Myocyte (in vitro differentiated cells): Measurements from ENCODE around the gene BSND. TPM values are rescaled to one million over a fixed set of nuclear protein-coding genes. Genes with fewer than 3 reads are reported as not detected.
"Not testable (repeated sequence)": the region's sequence is repeated elsewhere in the genome, so short reads cannot be mapped to it uniquely, and the experiment has no call there.

Source experiments
- DNase-seq: peaks from one replicate; pipeline ENCODE4 v3.0.0-alpha.2; 2012; ENCODE audit warnings: low read depth
- polyA plus RNA-seq: library from polyadenylated mRNA; unstranded; fragments of >200 nt; gene quantifications from one replicate; pipeline ENCODE4 v1.2.1, GENCODE V29; 2012; ENCODE audit warnings: missing spikeins
- total RNA-seq: library from RNA; depleted of rRNA; stranded (reverse); fragments of >200 nt; gene quantifications from 2 replicates; pipeline ENCODE4 v1.2.3, GENCODE V29; 2014

BSND gene
- total RNA-seq: not detected in 2 replicates
- 0.01 TPM for polyA plus RNA-seq

DNA sequence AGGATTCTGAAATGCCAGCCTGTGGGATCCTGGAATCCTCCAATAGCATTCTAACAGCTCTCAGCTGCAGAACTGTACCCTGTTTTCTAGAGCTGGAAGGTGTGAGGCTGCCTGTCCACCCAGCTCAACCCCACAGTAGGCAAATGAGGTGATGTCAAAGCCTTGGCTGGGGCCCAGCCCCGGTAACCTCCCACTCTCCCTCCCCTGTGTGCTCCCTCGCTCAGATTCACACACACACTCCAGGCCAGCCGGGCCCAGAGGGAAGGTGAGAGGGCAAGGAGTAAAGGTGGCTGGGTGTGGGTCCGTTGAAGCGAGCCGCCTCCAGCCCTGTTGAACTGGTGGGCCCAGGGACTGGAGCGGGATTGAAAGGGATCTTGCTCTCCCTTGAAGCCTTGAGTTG lies at the start of gene BSND:
Gene BSND (plus strand): TSS at position 257 of the 400 bp plus-strand sequence. CDS start 254 bp downstream, outside the sequence.
- no peak for DNase-seq

DNA sequence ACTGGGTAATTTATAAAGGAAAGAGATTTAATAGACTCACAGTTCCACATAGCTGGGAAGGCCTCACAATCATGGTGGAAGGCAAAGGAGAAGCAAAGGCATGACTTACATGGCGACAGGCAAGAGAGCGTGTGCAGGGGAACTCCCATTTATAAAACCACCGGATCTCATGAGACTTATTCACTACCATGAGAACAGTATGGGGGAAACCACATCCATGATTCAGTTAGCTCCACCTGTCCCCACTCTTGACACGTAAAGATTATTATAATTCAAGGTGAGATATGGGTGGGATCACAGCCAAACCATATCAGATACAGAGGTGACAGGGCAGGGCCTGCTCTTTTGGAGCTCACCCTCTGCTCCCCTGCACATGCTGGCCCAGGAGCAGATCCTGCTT lies 49.7 kb upstream of the BSND start:
- peak; percentile 26 for DNase-seq

DNA sequence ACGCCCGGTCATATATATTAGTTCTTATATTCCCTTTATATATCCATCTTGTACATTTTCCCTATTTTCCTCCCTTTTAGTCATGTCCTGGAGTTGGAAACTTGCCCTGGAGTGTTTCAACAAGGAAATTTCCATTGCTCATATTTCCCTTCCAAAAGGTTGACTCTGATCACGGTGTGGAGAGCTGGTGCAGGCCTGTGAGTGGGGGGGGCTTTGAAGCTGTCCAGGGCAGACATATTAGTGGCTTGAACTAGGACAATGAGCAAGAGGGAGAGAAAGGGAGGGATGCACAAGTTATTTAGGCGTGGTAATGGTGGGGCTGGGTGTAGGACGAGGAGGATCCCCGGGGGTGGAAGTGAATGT lies 48.7 kb upstream of the BSND start:
- DNase-seq: no peak

DNA sequence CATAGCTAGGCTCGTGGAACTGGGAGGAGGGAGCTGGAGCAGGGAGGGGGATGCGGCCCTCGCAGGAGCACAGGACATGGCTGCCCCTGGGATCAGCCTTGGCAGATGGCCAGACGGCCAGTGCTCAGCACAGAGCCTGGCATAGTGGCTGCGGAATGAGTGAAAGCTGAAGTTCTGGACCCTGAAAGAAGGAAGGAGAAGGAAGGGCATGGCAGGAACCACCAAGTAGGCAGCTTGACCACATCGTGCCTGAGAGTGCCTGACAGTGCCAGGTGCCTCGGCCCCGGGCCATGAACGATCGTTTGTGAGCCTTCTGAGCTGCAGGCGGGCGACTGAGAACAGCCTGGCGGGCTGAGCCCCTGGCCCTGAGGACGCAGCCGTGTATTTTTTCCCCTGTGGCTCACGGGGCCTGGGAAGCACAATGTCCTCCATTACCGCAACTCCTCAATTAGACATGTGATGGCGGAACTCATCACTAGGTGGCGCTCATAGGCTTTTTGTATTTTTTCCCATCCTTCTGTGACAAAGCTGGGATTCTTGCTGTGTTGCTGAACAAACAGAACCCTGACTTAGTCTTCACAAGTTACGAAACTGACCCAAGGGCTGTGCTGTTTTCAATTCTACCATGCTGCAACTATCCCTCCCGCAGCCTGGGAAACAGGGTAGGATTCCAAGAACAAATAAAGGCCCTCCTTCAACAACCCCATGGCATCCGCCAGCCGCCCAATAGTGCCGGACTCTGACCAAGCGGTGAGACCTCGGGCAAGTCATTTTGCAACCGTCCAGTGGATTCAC lies 48.2 kb upstream of the BSND start:
- peak; percentile 95 for DNase-seq

DNA sequence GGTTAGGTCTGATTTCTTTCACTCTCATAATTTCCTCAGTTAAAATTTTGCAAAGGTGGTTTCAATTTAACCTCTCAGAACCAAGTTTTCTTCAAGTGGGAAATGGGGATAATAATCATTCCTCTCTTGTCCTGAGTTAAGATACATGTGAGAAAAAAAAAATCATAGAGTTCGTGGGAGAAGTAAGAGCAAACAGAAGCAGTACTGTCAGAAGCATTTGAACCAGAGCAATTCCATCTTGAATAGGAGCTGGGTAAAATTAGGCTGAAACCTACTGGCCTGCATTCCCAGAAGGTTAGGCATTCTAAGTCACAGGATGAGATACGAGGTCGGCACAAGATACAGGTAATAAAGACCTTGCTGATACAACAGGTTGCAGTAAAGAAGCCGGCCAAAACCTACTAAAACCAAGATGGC lies 46.9 kb upstream of the BSND start:
- DNase-seq: no peak

DNA sequence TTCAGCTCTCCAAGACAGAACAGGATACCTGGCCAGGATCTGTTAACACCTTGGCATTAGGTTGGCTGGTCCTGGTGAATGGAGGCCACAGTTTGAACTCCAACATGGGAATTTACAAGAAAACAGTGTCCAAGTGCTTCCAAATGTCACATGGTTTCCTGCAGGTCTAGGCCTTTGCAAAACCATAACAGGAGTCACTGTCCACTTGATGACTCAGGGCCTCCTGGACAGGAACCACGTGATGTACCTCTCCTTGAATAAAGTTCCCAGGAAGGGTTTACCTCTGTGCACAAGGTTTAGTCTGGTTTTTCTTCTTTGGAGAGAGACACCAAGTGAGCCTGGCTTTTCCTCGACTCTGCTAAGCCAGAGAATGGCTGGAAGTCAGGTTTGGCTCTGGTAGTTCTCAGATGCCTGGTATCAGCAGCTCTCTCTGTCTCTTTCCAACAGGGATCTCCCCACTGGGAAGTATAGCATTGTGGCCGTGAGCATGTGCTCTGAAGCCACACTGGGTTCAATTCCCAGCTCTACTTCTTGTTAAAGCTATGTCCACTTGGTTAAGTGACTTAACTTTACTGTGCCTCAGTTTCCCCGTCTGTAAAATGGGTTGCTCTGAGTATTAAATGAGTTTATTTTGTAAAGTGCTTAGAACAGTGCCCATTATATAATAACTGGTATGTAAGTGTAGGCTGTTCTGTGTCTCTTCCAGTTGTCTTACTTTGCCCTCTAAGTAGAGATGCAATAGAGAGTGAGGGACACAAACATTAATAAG lies 45.6 kb upstream of the BSND start:
- DNase-seq: no peak

DNA sequence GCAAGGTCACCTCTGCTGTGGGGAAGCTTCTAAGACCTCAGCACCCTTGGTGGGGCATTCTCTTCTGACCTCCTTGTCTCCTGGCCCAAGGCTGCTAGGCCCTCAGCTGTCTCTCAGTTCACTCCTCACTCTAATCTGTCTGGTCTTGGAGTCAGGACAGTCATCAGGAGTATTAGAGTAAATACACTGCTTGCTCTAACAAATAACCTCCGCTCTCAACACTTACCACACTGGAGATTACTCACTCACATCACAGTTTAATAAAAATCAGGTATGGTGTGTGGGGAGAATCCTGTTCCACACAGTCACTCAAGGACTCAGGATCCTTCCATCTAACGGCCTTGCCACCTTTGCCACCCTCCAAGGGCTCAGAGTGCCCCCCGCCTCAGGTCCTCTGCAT lies 44.9 kb upstream of the BSND start:
- no peak for DNase-seq

DNA sequence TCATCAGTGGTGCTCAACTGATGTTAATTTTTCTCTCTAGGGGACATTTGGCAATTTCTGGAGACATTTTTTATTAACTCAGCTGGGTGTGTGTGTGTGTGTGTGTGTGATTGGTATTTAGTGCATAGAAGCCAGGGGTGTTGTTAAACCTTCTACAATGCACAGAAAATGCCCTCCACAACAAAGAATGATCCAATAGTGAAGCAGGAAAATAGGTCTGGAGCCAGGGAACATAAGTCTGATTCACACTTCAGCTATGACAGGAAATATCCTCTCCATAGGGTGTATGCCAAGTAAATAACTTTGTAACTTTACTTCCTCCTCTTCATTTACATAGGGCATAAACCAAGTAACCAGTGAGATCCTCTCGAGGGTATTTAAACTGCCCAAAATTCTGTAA lies 43.4 kb upstream of the BSND start:
- DNase-seq: no peak

DNA sequence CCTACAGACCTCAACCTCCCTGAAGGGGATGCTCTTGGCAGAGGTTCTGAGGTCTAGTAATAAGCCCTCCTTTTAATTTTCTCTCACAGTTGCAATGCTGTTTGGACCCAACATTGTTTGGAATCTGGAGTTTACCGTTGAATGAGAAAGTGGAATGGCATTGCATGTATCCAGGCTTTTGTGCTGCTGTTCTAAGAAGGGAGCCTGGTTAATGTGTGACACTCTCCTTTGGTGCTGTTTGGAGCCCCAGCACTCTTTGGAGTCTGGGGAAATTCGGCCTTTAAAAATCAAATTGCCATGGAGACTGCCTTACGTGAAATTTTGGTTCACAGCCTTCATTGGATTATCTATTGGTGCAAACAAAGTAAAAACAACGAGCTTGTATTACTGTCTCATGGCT lies 42.0 kb upstream of the BSND start:
- DNase-seq: no peak

DNA sequence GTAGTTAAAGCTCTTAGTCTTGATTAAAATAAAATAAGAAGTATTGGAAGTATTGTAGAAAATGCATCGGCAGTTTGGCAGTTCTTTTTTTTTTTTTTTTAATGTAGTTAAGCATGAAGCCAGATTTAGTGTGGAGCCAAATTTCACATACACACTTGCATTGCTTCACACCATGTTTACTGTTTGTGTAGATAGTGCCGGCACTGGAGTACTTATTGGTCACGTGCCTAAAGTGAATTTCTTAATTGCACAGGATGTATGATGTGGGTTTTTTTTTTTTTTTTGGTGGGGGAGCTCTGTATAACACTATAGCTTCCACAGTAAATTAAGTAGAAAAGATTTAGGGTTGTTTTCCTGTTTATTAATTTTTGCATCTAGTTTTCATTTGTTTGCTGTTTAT lies 39.5 kb upstream of the BSND start:
- no peak for DNase-seq

DNA sequence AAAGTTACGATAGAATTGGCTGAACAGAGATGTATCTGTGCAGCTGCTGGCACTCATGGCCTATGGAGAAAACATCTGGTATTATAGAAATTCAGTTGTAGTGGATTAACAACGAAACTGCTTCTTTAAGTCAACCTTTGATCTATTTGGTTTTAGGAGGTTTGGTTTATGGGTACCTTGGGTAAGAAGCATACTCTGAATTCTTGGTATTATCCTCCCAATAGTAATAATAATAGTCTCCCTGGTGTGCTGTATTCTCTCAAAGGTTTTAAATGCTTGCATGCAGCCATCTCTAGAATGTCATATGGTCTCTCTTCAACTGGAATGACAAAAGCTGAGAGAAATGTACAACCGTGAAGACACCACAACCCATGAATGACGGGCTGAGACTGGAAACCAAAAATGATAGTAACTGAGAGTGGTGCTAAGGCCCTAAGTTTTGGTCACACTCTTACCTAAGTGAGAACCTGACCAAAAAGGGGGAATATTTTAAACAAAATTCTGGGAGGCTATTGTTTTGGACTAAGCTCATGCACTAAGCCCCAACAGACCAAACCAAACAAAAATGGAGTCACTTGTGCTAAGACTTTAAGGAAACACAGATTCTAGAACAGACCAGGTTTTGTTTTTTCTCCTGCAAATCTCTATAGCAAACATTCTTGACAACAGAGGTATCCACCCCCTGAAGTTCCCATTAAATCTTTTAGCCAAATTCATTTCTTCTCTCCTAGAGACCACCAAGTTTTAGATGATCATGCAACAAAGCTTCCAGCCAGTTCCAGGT lies 35.9 kb upstream of the BSND start:
- DNase-seq: no peak

DNA sequence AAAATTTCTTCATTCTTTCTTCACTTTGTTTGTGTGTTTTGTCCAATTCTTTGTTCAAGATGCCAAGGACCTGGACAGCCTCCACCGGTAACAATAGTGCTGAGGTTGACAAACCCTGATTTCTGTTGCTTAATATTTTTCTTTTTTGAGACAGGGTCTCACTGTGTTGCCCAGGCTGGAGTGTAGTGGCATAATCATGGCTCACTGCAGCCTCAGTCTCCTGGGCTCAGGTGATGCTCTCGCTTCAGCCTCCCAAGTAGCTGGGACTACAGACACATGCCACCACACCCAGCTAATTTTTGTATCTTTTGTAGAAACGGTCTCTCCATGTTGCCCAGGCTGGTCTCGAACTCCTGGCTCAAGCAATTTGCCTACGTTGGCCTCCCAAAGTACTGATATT lies 34.9 kb upstream of the BSND start:
- not testable (repeated sequence) for DNase-seq

DNA sequence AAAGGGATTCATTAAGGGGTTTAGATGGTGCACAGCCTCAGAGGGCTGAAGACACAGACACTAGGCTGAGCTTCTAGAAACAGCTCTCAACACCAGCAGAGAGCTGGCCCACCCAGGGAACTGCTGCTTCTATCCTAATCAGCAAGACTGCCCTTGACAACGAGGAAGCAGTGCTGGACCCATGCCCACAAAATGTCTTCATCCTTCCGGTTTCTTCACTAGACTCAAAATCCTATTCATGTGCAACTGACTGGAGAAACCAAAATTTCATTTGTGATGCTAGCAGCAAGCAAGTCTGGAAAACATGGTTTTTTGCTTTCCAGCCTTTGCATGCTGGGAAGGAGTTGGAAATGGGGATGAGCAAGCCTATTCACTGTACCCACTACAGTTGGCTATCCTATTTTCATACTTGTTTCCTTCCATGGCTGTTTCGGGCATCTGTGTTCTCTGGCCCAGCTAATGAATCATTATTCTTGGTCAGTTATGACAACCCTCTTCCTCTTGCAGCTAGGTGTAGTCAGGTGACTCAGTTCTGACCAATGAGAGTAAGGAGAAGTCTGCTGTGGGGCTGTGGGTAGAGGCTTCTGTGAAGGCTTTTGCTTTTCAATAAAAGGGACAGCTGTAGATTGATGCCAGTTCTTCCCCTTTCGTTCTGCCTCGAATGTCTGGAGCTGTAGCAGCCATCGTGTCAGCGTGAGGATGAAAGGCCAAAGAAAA lies 33.0 kb upstream of the BSND start:
- DNase-seq: peak; percentile 89

DNA sequence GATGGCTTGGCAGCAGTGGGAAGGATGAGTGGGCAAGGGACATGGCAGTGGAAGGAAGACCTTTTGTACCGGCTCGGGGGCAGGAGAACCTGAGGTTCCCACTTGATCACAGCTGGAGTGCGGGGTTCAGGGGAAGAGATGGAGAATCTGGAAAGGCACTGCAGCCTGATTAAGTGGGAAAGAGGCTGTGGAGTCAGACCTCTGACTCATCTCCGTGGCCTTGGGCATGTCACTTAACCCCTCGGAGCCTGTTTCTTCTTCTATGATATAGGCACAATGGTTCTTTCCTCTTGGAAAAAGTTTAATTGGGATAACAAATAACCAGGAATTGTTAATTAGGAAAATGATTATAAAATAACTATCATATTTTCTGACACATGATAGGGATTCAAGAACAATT lies 31.4 kb upstream of the BSND start:
- DNase-seq: no peak

DNA sequence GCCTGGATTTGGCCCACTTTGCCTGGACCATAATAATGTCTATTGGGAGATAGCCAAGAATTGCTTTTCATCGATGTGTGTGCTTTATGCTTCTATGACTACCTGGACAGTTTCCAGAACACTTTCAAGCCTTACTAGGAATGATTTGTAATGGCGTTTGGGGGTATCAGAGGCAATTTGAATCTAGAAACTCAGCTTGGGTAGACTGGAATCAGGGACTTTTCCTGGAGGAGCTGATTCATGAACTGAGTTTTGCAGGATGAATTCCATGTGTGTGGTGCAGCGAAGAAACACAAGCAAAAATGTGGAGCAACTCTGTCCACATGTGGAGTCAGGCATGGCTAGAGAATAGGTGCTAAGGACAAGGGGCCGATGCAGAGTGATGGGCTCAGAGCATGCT lies 30.2 kb upstream of the BSND start:
- no peak for DNase-seq

DNA sequence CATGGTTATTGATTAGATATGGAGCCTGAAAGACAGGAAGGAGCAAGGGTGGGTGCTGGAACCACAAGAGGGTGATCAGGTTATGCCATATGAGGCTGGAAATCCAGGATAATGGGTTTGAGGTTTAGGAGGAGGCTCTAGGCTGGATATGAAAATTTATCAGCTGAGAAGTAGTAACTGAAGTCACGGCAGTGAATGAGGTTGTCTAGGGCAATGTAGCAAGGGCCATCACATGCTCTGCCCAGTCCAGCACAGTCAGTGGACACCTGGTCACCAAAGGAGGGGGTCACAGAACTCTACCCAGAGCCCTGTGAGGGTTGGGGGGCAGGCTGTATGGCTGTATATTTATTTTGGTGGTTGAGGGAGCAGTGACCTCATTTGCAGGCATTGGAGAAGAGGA lies 28.9 kb upstream of the BSND start:
- no peak for DNase-seq

DNA sequence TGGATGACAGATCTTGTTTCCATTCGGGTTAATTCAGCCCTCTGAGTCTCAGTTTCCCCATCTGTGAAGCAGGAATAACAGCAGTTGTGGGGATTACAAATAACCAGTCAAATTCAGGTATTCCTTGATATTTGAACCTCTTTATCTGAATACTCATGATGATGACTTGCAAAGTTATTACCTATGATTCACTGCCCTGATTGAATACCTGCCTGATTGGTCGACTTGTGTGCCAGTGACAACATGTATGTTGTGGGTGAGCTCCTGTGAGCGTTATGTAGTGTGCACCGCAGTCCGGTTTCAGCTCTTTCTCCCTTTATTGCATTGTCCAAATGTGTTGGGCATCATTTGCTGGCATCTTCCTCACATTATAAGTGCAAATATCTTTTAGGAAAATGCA lies 27.8 kb upstream of the BSND start:
- no peak for DNase-seq

DNA sequence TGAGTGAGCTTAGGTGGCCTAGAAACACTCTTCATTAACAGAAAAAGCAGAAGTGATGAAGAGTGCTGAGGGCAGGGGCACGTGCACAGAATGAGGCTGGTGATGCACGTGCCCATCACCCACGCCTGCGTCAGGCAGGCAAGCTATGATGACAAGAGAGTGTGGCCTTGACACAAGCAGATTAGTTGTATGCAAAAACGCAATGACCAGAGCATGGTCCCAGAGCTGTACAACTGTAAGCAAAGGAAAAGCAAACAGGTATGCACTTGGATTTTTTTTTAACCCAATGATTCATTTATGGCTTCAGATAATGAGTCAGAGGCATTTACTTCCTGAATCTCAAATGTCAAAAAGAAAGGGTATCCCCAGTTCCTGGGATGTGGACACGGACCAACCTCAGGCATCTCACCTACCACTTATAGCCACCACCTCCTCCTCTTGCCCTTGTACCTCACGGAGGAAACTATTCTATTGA lies 27.4 kb upstream of the BSND start:
- DNase-seq: peak; percentile 64

DNA sequence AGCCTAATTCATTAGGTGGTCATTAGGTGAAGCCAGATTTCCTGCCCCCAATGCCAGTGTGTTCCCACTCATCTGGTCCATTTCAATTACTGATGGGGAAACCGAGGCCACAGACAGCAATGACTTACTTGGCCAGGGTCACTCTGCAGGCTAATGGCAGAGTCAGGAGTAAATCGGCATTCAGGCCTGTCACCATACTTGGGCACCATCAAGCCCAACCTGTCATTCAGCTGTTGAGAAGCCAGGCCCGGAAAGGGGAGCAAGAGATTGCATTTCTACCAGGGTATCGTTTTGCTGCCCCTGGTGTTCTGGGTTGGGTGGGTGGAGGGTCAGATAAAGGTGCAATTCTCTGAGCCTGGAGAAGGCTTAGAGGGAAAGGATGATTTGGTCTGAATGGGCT lies 26.3 kb upstream of the BSND start:
- no peak for DNase-seq

DNA sequence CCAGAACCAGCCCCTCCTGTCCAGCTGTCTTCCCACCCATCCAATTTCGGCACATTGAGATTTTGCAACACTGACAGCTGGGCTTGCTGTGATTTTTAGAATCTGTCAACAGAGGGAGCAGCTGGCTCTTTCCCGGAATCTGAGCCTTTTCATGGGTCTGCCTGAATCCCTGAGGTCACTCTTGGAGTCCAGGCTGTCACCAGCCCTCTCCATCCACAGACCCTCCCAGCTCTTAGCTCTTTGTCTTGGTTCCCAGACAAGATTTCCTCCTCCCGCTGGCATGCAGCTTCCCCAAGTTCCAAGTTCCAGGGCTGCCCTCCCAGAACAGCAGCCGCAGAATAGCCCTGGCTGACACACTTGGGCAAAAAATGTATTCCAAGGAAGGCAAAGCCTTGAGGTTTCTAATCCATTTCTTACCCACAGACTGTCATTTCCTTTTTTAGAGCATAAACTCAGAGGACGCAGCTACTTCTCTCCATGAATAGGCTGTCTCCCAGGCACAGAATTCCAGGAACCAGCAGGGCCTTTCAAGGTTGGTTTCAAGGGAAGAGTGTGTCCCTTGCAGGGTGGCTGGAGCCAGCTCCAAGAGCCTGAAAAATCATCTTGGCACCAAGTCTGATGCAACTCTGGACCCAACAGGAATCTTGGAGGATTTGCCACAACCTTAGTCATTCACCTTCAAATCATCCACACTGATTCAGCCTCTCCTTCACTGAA lies 25.4 kb upstream of the BSND start:
- peak; percentile 99 for DNase-seq
